Neural progenitor cell (in vitro differentiated cells): Measurements from ENCODE around the gene PGBD5.

ENCODE experiments used
- CTCF ChIP-seq: fragments of 200-600 bp; sonication (generic); IDR thresholded peaks from 2 replicates; pipeline ENCODE4 v1.5.1; 2017; ENCODE audit warnings: antibody characterized with exemption, mild to moderate bottlenecking
- EZH2phosphoT487 ChIP-seq: fragments of 200-600 bp; sonication (generic); IDR thresholded peaks from 2 replicates; pipeline ENCODE4 v1.6.1; 2017; ENCODE audit warnings: antibody characterized with exemption

GRCh38 chr1:230377324-230377723 is 48.8 kb downstream of the PGBD5 start:
- no peak for TF ChIP-seq EZH2phosphoT487
- TF ChIP-seq CTCF: no peak
